Measurements from ENCODE around the gene MEGF11.

The MEGF11 gene

GRCh38 chr15:66040211-66040892, 213.2 kb downstream of the MEGF11 start:
- no peak overlapping the region for H3K4me3 Mint-ChIP-seq
- H3K4me1 Mint-ChIP-seq: no peaks in the 10 kb centered on the region
- no peaks in the 10 kb centered on the region for H3K36me3 Mint-ChIP-seq
- peaks cover 56% of the 10 kb centered on the region for H3K27me3 Mint-ChIP-seq
- ATAC-seq: no peak
- no peak overlapping the region for H3K27ac Mint-ChIP-seq
- no peaks in the 10 kb centered on the region for H3K9me3 Mint-ChIP-seq

GRCh38 chr15:66039117-66039871, 214.3 kb downstream of the MEGF11 start:
- no peaks in the 10 kb centered on the region for H3K9me3 Mint-ChIP-seq
- no peaks in the 10 kb centered on the region for H3K4me1 Mint-ChIP-seq
- H3K27ac Mint-ChIP-seq: no peak overlapping the region
- ATAC-seq: no peak
- H3K27me3 Mint-ChIP-seq: peaks cover 47% of the 10 kb centered on the region
- no peak overlapping the region for H3K4me3 Mint-ChIP-seq
- H3K36me3 Mint-ChIP-seq: no peaks in the 10 kb centered on the region

DNA sequence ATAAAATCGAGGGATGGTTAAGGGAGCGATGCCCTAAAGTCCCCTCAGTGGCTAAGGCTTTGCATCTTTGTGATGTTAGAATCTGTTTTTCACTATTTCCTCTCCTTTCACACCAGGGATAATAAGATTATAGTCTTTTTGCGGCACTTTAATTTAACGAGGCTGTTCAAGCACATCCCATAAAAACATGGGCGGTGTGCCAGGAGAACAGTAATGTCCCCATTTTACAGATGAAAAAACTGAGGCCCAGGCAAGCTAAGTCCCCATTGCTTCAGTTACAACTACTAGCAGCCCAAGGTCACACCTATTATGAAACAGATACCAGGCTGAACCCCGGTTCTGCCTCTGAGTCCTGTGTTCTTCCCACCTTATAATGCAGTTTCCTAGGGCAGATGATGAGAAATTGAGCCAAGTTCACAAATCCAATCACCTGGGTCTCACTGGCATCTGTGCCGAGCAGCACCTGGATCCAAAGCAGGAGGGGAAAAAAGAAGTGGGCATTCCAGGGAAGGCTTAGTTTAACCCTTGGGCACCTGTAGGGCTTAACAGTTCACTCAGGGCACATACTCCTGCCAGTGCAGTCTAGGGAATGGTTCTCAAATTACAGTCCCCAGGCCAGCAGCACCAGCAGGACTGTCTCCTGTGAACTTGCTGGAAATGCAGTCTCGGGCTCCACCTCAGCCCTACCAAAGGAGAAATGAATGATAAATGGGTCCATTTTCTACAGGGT, 215.0 kb downstream of the MEGF11 start:
- Mint-ChIP-seq H3K27me3 (peaks cover 47% of the 10 kb centered on the region), H3K36me3 (no peaks in the 10 kb centered on the region), H3K9me3 (no peaks in the 10 kb centered on the region), H3K27ac (no peak overlapping the region), H3K4me1 (no peaks in the 10 kb centered on the region), H3K4me3 (no peak overlapping the region)
- ATAC-seq: no peak

- H3K4me1 Mint-ChIP-seq: no peaks in the 10 kb centered on the region
- no peak overlapping the region for H3K4me3 Mint-ChIP-seq
- no peak overlapping the region for H3K27ac Mint-ChIP-seq
- no peaks in the 10 kb centered on the region for H3K36me3 Mint-ChIP-seq
- H3K9me3 Mint-ChIP-seq: peaks cover 6% of the 10 kb centered on the region
- ATAC-seq: no peak
- peaks cover 45% of the 10 kb centered on the region for H3K27me3 Mint-ChIP-seq
Observed at GRCh38 chr15:66036859-66037258, 216.7 kb downstream of the MEGF11 start.

- H3K4me3 Mint-ChIP-seq: no peak overlapping the region
- no peaks in the 10 kb centered on the region for H3K36me3 Mint-ChIP-seq
- peaks cover 12% of the 10 kb centered on the region for H3K9me3 Mint-ChIP-seq
- H3K27me3 Mint-ChIP-seq: peaks cover 40% of the 10 kb centered on the region
- H3K27ac Mint-ChIP-seq: no peak overlapping the region
- H3K4me1 Mint-ChIP-seq: no peaks in the 10 kb centered on the region
- no peak for ATAC-seq
Observed at GRCh38 chr15:66035901-66036300, 217.6 kb downstream of the MEGF11 start.

DNA sequence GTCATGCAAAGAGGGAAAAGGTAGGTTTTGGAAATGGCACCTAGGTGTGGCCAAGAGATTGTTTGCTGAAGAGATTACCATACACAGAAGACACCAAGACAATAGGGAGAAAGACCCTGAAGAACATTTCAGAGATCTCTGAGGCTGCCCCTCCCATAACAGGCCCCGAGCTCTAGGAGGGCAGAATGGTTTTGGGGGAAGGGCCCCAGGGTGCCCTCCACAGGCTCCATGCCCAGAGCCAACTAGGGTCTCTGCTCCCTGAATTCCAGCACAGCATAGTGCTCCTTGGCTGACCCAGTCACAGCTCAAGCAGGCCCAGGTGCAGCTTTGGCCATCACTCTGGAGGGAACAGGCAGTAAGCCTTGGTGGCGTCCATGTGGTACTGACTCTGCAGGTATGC, 220.4 kb downstream of the MEGF11 start:
- H3K27me3 Mint-ChIP-seq: peaks cover 46% of the 10 kb centered on the region
- peaks cover 12% of the 10 kb centered on the region for H3K9me3 Mint-ChIP-seq
- no peak for ATAC-seq
- no peaks in the 10 kb centered on the region for H3K36me3 Mint-ChIP-seq
- H3K27ac Mint-ChIP-seq: no peak overlapping the region
- H3K4me3 Mint-ChIP-seq: no peak overlapping the region
- no peaks in the 10 kb centered on the region for H3K4me1 Mint-ChIP-seq

DNA sequence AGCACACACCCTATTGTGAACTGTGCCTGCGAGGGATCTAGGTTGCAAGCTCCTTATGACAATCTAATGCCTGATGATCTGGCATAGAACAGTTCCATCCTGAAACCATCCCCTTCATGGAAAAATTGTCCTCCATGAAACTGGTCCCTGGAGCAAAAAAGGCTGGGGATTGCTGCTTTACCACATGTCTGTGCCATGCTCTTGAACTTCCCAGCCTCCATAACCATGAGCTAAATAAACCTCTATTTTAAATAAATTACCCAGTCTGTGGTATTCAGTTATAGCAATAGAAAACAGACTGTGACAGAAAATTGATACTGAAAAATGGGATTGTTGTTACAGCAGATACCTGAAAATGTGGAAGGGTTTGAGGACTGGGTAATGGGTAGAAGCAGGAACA, 221.5 kb downstream of the MEGF11 start:
- H3K27me3 Mint-ChIP-seq: peaks cover 55% of the 10 kb centered on the region
- no peaks in the 10 kb centered on the region for H3K36me3 Mint-ChIP-seq
- H3K4me1 Mint-ChIP-seq: no peaks in the 10 kb centered on the region
- ATAC-seq: no peak
- no peak overlapping the region for H3K4me3 Mint-ChIP-seq
- H3K9me3 Mint-ChIP-seq: peaks cover 12% of the 10 kb centered on the region
- H3K27ac Mint-ChIP-seq: no peak overlapping the region

DNA sequence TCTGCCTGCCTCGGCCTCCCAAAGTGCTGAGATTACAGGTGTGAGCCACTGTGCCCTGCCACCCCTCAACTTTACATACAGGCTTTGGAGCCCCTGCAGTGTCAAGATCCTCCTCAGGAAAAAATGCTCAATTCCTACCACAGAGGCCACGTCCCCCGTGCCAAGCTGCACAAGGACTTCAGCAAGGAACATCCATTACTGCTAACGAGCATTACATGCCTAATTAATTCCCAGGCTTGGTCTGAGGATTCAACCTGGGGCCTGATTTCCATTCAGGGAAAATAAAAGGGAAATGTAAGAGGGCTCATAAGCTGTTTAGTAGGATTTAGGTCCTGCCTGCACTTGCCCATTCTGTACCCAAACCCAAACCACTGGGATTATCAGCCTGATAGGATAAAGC, 222.9 kb downstream of the MEGF11 start:
- H3K27me3 Mint-ChIP-seq: peaks cover 55% of the 10 kb centered on the region
- ATAC-seq: no peak

GRCh38 chr15:66029650-66030049, 223.9 kb downstream of the MEGF11 start:
- Mint-ChIP-seq H3K27me3 (peaks cover 65% of the 10 kb centered on the region), H3K27ac (no peak overlapping the region), H3K4me3 (no peak overlapping the region), H3K9me3 (peaks cover 12% of the 10 kb centered on the region), H3K36me3 (no peaks in the 10 kb centered on the region), H3K4me1 (peaks cover 5% of the 10 kb centered on the region)
- ATAC-seq: no peak

More for the DNA sequence above, 222.9 kb downstream of the MEGF11 start:
- Mint-ChIP-seq H3K9me3 (peaks cover 12% of the 10 kb centered on the region), H3K27ac (no peak overlapping the region), H3K4me3 (no peak overlapping the region), H3K4me1 (peaks cover 2% of the 10 kb centered on the region), H3K36me3 (no peaks in the 10 kb centered on the region)

- peaks cover 9% of the 10 kb centered on the region for H3K9me3 Mint-ChIP-seq
- H3K27ac Mint-ChIP-seq: no peak overlapping the region
- H3K36me3 Mint-ChIP-seq: no peaks in the 10 kb centered on the region
- no peak for ATAC-seq
- peaks cover 70% of the 10 kb centered on the region for H3K27me3 Mint-ChIP-seq
- no peak overlapping the region for H3K4me3 Mint-ChIP-seq
- H3K4me1 Mint-ChIP-seq: peaks cover 5% of the 10 kb centered on the region
Observed at GRCh38 chr15:66027268-66027805, 226.2 kb downstream of the MEGF11 start.

- H3K4me1 Mint-ChIP-seq: peaks cover 5% of the 10 kb centered on the region
- no peak overlapping the region for H3K4me3 Mint-ChIP-seq
- H3K27ac Mint-ChIP-seq: no peak overlapping the region
- no peak for ATAC-seq
- H3K36me3 Mint-ChIP-seq: no peaks in the 10 kb centered on the region
- peaks cover 66% of the 10 kb centered on the region for H3K27me3 Mint-ChIP-seq
- no peaks in the 10 kb centered on the region for H3K9me3 Mint-ChIP-seq
Observed at GRCh38 chr15:66025972-66026371, 227.6 kb downstream of the MEGF11 start.

DNA sequence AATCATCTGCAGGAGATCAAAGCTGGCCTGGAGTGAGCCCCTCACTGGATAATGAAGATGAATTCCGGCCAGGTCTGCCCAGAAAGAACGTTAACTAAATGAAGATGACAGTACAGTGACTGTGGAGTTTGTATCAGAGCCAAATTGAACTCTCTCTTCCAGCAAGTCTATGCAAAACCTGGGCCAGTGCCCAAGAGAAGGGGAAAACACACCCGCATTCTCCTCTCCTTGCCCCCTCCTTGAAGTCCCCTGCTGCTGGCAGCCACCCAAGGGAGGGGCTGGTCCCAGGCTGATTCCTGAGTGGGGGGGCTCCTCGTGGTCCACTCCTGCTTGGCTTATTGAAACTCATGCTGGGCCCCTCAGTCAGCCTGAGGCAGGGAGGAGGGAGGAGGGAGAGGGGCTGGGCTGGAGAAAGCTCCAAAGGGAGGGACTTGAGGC, 228.5 kb downstream of the MEGF11 start:
- Mint-ChIP-seq H3K36me3 (no peaks in the 10 kb centered on the region), H3K4me1 (peaks cover 5% of the 10 kb centered on the region), H3K27me3 (peaks cover 63% of the 10 kb centered on the region), H3K4me3 (no peak overlapping the region), H3K27ac (no peak overlapping the region), H3K9me3 (no peaks in the 10 kb centered on the region)
- no peak for ATAC-seq

- Mint-ChIP-seq H3K36me3 (no peaks in the 10 kb centered on the region), H3K27me3 (peaks cover 65% of the 10 kb centered on the region), H3K4me1 (peaks cover 5% of the 10 kb centered on the region), H3K9me3 (no peaks in the 10 kb centered on the region), H3K27ac (no peak overlapping the region), H3K4me3 (no peak overlapping the region)
- ATAC-seq: no peak
Observed at GRCh38 chr15:66024116-66024515, 229.4 kb downstream of the MEGF11 start.

GRCh38 chr15:66023311-66023972, 230.1 kb downstream of the MEGF11 start:
- H3K9me3 Mint-ChIP-seq: no peaks in the 10 kb centered on the region
- H3K27me3 Mint-ChIP-seq: peaks cover 65% of the 10 kb centered on the region
- no peaks in the 10 kb centered on the region for H3K36me3 Mint-ChIP-seq
- ATAC-seq: no peak
- H3K27ac Mint-ChIP-seq: no peak overlapping the region
- H3K4me3 Mint-ChIP-seq: no peak overlapping the region
- H3K4me1 Mint-ChIP-seq: peaks cover 5% of the 10 kb centered on the region

- no peaks in the 10 kb centered on the region for H3K9me3 Mint-ChIP-seq
- peaks cover 61% of the 10 kb centered on the region for H3K27me3 Mint-ChIP-seq
- H3K36me3 Mint-ChIP-seq: no peaks in the 10 kb centered on the region
- peaks cover 5% of the 10 kb centered on the region for H3K4me1 Mint-ChIP-seq
- H3K4me3 Mint-ChIP-seq: no peak overlapping the region
- ATAC-seq: no peak
- H3K27ac Mint-ChIP-seq: no peak overlapping the region
Observed at GRCh38 chr15:66022163-66022525, 231.4 kb downstream of the MEGF11 start.
